Prostate gland (tissue), 2 donors: Measurements from ENCODE around the gene VPS26B.
"Not testable (repeated sequence)": the region's sequence is repeated elsewhere in the genome, so short reads cannot be mapped to it uniquely, and the experiment has no call there.

Experiments used
- POLR2A ChIP-seq: fragments of 450-650 bp; IDR thresholded peaks from one replicate; pipeline ENCODE4 v1.6.1; 2016; ENCODE audit warnings: antibody characterized with exemption, mild to moderate bottlenecking
- POLR2AphosphoS5 ChIP-seq: sonication (generic); formaldehyde crosslinking; IDR thresholded peaks from one replicate; pipeline ENCODE4 v1.6.1; 2017; ENCODE audit warnings: antibody characterized with exemption
- TF ChIP-seq, protein P1 (sequence below), 4 experiments: fragments of 200-600 bp in 2 of 4; fragments of 450-650 bp in 2 of 4; sonication (generic) in 2 of 4; IDR thresholded peaks; 1 replicate in 3 of 4; 2 replicates in 1 of 4; pipeline ENCODE4 v1.5.1; 2016 to 2019; ENCODE audit warnings: antibody characterized with exemption in 4 of 4, mild to moderate bottlenecking in 2 of 4, moderate library complexity in 2 of 4

- not testable (repeated sequence) for TF ChIP-seq POLR2AphosphoS5, POLR2A
- TF ChIP-seq, protein P1, sequence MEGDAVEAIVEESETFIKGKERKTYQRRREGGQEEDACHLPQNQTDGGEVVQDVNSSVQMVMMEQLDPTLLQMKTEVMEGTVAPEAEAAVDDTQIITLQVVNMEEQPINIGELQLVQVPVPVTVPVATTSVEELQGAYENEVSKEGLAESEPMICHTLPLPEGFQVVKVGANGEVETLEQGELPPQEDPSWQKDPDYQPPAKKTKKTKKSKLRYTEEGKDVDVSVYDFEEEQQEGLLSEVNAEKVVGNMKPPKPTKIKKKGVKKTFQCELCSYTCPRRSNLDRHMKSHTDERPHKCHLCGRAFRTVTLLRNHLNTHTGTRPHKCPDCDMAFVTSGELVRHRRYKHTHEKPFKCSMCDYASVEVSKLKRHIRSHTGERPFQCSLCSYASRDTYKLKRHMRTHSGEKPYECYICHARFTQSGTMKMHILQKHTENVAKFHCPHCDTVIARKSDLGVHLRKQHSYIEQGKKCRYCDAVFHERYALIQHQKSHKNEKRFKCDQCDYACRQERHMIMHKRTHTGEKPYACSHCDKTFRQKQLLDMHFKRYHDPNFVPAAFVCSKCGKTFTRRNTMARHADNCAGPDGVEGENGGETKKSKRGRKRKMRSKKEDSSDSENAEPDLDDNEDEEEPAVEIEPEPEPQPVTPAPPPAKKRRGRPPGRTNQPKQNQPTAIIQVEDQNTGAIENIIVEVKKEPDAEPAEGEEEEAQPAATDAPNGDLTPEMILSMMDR (IDR thresholded peaks at IDR 0.05) = not testable (repeated sequence)
Measured at GRCh38 chr11:134188092-134188491, 36.4 kb upstream of the VPS26B start.
